Limb (tissue), 2 donors: ENCODE results near the gene GMCL1.

Experiments used
- DNase-seq, 2 donors: peaks; one replicate each; pipeline ENCODE4 v3.0.0-alpha.2; 2016; ENCODE audit errors: extremely low spot score in 2 of 2

The GMCL1 gene

GRCh38 chr2:69923116-69923515, 93.7 kb downstream of the GMCL1 start:
- no peak for DNase-seq

DNA sequence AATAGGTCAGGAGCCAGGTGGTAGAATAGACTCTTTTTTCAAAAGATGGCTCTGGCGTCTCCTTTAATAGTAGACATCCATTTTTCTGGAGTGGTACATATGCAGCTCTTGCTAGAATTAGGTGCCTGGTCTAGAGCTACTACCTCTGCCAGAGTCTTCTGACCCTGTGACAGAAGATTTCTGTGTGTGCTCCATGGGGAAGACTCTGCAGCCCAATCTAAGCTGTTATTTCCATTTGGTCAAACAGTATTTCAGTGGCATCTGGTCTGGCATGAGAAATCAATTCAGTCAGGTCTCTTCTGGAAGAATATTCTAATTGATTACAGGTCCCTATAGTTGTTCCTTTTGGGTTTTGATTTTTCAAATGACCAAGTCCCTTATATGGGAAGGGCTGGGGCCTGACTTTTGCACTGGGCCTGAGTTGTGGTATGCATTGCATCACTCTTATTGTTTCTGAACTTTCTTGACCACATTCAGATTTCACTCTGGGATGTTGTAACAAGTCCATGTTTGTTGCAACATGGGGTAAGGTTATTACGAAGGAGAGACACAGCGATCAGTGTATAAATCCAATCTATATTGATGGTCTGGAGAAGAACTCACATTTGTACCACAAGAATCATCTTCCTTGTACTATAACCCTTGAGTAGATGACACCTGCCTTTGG, 97.5 kb downstream of the GMCL1 start:
- DNase-seq: no peak
